Hematopoietic multipotent progenitor cell treated with erythropoietin and hydrocortisone succinate and interleukin-3 and kit ligand, for 15 days (in vitro differentiated cells): ENCODE measurements around the gene TBC1D25.
"Not testable (repeated sequence)": the region's sequence is repeated elsewhere in the genome, so short reads cannot be mapped to it uniquely, and the experiment has no call there.

Source experiments
- DNase-seq: peaks from one replicate; pipeline ENCODE4 v3.0.0-alpha.2; 2015; ENCODE audit warnings: low spot score

TBC1D25 gene

GRCh38 chrX:48516285-48516684, 23.2 kb upstream of the TBC1D25 start:
- DNase-seq: no peak

- DNase-seq: no peak
These were observed 22.5 kb upstream of the TBC1D25 start for GRCh38 chrX:48516987-48517386.

GRCh38 chrX:48519481-48519880, 20.0 kb upstream of the TBC1D25 start:
- not testable (repeated sequence) for DNase-seq

- no peak for DNase-seq
These were observed 19.1 kb upstream of the TBC1D25 start for GRCh38 chrX:48520455-48520854.

GRCh38 chrX:48520976-48521352, 18.6 kb upstream of the TBC1D25 start:
- no peak for DNase-seq

GRCh38 chrX:48521353-48522243, 17.9 kb upstream of the TBC1D25 start, which contains the start of gene EBP:
EBP (plus strand) TSS chrX:48521808; CDS start chrX:48523772, 1,964 bp downstream.
- DNase-seq: peak; percentile 87

- no peak for DNase-seq
These were observed 17.2 kb upstream of the TBC1D25 start for GRCh38 chrX:48522291-48522690.

- no peak for DNase-seq
These were observed 15.8 kb upstream of the TBC1D25 start for GRCh38 chrX:48523682-48524081.

GRCh38 chrX:48525853-48526252, 13.7 kb upstream of the TBC1D25 start:
- not testable (repeated sequence) for DNase-seq

- DNase-seq: no peak
These were observed 8.8 kb upstream of the TBC1D25 start for GRCh38 chrX:48530736-48531135.

GRCh38 chrX:48531358-48531959, 8.1 kb upstream of the TBC1D25 start:
- DNase-seq: peak; percentile 24

- no peak for DNase-seq
These were observed 7.4 kb upstream of the TBC1D25 start for GRCh38 chrX:48532161-48532560.

- DNase-seq: peak; percentile 9
These were observed 6.3 kb upstream of the TBC1D25 start for GRCh38 chrX:48533165-48533564.

GRCh38 chrX:48538641-48539344, 721 bp upstream of the TBC1D25 start:
- DNase-seq: no peak

GRCh38 chrX:48540028-48540375, 488 bp downstream of the TBC1D25 start:
- DNase-seq: peak; percentile 45

- DNase-seq: no peak
These were observed 966 bp downstream of the TBC1D25 start for GRCh38 chrX:48540480-48540879.

- DNase-seq: no peak
These were observed 1.8 kb downstream of the TBC1D25 start for GRCh38 chrX:48541140-48541814.

- DNase-seq: no peak
These were observed 9.4 kb downstream of the TBC1D25 start for GRCh38 chrX:48548871-48549270.

- DNase-seq: not testable (repeated sequence)
These were observed 16.3 kb downstream of the TBC1D25 start for GRCh38 chrX:48555731-48556325.

GRCh38 chrX:48558271-48558670, 18.8 kb downstream of the TBC1D25 start:
- DNase-seq: peak; percentile 18

GRCh38 chrX:48559636-48560035, 20.1 kb downstream of the TBC1D25 start:
- no peak for DNase-seq

GRCh38 chrX:48560056-48560455, 20.5 kb downstream of the TBC1D25 start:
- no peak for DNase-seq
